Epidermal melanocyte (primary cell): ENCODE measurements around the gene LHX6.

ENCODE experiments used
- DNase-seq: peaks from one replicate; pipeline ENCODE4 v3.0.0; 2011; ENCODE audit warnings: low spot score; ENCODE audit not compliant: insufficient read length

The LHX6 gene

GRCh38 chr9:122228568-122229484 is at the start of gene LHX6:
LHX6 (minus strand) TSS chr9:122228957; CDS start chr9:122228740, 217 bp downstream.
- no peak for DNase-seq

- DNase-seq = no peak
These were observed 48.6 kb upstream of the LHX6 start for GRCh38 chr9:122277285-122277897.

GRCh38 chr9:122276096-122276495 is 47.3 kb upstream of the LHX6 start:
- DNase-seq = no peak

GRCh38 chr9:122274055-122274454 is 45.3 kb upstream of the LHX6 start:
- no peak for DNase-seq

- DNase-seq = no peak
These were observed 39.5 kb upstream of the LHX6 start for GRCh38 chr9:122268041-122268814.

GRCh38 chr9:122265149-122265915 is 36.6 kb upstream of the LHX6 start:
- no peak for DNase-seq

GRCh38 chr9:122264360-122265148 is 35.8 kb upstream of the LHX6 start, which contains the start of the genes MRRF and RBM18:
MRRF (plus strand) TSS chr9:122264882; CDS start chr9:122270892, 6,010 bp downstream.
RBM18 (minus strand) TSS chr9:122264840; CDS start chr9:122261492, 3,348 bp downstream.
- DNase-seq = peak; percentile 74

GRCh38 chr9:122263699-122264349 is 35.1 kb upstream of the LHX6 start:
- no peak for DNase-seq

- no peak for DNase-seq
These were observed 33.3 kb upstream of the LHX6 start for GRCh38 chr9:122262073-122262472.

GRCh38 chr9:122261469-122261881 is 32.7 kb upstream of the LHX6 start:
- DNase-seq = no peak

- DNase-seq = no peak
These were observed 30.2 kb upstream of the LHX6 start for GRCh38 chr9:122258886-122259415.

GRCh38 chr9:122256206-122256605 is 27.4 kb upstream of the LHX6 start:
- no peak for DNase-seq

- no peak for DNase-seq
These were observed 26.0 kb upstream of the LHX6 start for GRCh38 chr9:122254761-122255160.

GRCh38 chr9:122252796-122253195 is 24.0 kb upstream of the LHX6 start:
- DNase-seq = no peak

- DNase-seq = no peak
These were observed 22.6 kb upstream of the LHX6 start for GRCh38 chr9:122251351-122251750.

GRCh38 chr9:122248448-122248865 is 19.7 kb upstream of the LHX6 start:
- no peak for DNase-seq

GRCh38 chr9:122246666-122247065 is 17.9 kb upstream of the LHX6 start:
- no peak for DNase-seq

GRCh38 chr9:122244349-122244748 is 15.6 kb upstream of the LHX6 start:
- no peak for DNase-seq

GRCh38 chr9:122239722-122240121 is 11.0 kb upstream of the LHX6 start:
- DNase-seq = no peak
